LHCN-M2 (cell line): ENCODE results near the gene ATAD2B. TPM values are rescaled to one million over a fixed set of nuclear protein-coding genes. Genes with fewer than 3 reads are reported as not detected.
"Not testable (repeated sequence)": the region's sequence is repeated elsewhere in the genome, so short reads cannot be mapped to it uniquely, and the experiment has no call there.

ENCODE experiments used
- DNase-seq: peaks from one replicate; pipeline ENCODE4 v3.0.0-alpha.2; 2012; ENCODE audit warnings: low read depth
- total RNA-seq: library from RNA; depleted of rRNA; stranded (reverse); fragments of >200 nt; gene quantifications from 2 replicates; pipeline ENCODE4 v1.2.3, GENCODE V29; 2014

ATAD2B gene
- total RNA-seq, 1 experiment from 2014 or later: 6.4 TPM

DNA sequence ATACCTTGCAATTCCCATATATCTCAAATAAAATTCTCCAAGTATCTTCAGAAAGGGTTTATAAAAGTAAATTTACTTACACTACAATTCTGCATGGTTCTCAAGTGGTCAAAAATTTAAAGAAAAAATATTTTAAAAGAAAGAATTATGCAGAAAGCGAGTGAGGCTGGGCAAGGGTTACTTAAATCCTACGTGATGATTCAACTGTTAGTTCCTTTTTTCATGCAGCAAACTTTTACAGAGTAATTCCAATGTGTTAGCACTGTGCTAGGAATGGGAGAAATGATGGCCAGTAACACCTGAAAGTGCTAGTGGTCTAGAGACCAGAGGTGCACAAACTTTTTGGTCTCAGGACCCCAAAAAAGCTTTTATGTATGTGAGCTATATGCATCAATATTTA is 133.4 kb downstream of the ATAD2B start:
- no peak for DNase-seq

DNA sequence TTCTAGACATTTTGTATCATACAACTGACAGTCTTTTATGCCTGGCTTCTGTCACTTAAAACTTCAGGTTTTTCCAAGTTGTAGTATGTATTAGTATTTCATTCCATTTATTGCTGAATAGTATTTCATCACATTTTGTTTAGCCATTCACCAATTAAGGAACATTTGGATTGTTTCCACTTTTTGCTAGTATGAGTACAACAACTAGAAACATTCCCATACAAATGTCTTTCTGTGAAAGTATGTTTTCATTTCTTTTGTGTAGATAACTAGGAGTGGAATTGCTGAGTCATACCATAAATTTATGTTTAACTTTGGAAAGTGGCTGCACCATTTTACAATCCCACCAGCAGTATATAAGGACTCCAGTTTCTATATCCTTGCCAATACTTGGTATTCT is 135.9 kb downstream of the ATAD2B start:
- DNase-seq: peak; percentile 36

DNA sequence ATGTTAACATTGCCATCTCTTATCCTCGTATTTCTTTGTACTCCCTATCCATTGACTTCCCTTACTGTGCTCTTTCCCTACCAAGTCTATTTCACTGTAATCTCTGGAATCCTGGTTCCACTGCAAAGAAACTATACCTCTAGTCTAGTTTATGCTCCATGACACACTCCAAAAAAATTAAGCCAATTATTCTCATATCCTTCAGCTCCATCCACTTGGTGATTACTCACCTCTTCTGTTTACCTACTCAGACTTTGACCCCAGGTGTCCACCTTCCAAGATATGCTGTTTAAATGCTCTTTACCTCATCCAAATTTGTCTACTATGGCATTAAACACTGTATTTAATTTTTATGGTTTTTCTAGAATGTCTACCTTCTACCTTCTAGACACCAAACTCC is 137.9 kb downstream of the ATAD2B start:
- DNase-seq: no peak

DNA sequence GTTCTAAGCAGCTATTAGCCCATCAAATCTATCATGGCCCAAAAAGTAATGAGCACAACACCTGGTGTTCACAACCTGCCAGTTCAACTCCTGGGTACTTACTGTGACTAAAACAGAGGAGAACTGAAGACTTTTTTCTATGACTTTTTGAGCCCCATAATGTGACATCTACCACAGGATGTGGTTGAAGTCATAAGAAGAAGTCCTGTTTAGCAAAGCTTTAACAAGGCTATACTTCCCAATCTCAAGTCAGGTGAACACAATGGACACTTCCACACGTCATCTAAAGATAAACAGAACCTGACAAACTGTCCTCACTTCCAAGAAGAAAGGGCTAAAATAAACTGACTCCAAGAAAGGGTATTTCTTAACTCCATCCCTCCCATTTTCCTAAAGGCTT is 138.8 kb downstream of the ATAD2B start:
- DNase-seq: no peak

DNA sequence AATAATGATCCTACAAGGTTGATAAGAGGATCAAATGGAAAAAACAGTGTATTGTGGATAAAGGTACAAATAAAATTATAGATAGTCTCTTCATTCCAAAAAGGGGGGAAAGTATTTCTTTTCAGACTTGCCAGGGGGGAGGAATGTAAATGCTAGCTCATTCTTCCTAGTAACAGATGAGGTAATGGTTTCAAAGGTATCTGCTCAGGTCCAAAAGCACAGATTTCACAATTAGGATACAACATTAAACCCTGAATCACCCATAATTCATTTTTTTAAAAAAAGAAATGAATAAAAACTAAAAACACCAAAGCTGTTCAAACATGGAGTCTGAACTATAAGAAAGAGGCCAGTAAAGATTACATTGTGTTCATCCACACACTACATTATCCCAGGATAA is 142.0 kb downstream of the ATAD2B start:
- DNase-seq: no peak

DNA sequence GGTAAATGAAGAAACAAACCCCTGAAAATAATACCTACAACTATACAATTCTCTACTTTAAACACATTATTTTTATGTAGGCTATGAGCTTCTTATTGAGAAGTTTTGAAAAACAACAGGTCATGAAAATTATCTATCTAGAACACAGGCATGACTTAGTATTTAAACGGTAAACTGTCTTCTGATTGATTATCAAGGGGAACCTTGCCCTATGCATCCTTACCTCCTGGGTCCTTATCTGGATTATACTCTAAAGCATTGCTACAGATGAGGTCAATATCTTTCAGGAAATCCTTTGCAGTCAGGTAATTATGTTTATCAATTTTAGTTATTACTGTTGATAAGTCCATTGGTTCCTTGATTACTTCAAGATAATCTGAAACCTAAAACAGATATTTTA is 144.3 kb downstream of the ATAD2B start:
- DNase-seq: no peak

DNA sequence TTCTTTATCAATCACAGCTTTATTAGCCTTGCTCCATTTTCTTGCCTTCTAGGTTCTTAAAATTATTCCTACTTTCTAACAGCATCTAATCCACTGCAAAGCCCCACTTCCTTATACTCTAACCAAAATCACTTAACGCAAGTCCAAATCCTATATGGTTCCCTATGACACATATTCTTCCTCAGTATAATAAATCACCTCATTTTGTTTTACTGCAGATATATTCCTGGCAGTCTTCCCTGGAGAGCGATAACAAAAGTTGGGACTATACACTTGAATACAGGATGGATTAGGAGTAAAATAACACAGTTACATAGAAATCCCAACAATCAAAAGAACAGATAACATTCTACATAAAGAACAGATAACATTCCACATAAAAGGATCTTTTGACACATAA is 144.8 kb downstream of the ATAD2B start:
- DNase-seq: no peak

DNA sequence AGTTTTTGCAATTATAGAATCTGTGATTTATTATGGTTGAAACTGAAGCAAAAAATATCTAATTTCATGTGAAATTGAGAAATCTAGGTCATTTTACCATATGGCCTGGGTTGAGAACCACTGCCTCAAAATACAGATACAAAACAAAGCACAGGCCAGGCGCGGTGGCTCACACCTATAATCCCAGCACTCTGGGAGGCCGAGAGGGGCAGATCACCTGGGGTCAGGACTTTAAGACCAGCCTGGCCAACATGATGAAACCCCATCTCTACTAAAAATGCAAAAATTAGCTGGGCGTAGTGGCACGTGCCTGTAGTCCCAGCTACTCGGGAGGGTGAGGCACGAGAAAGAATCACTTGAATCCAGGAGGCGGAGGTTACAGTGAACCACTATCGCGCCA is 146.5 kb downstream of the ATAD2B start:
- DNase-seq: not testable (repeated sequence)

DNA sequence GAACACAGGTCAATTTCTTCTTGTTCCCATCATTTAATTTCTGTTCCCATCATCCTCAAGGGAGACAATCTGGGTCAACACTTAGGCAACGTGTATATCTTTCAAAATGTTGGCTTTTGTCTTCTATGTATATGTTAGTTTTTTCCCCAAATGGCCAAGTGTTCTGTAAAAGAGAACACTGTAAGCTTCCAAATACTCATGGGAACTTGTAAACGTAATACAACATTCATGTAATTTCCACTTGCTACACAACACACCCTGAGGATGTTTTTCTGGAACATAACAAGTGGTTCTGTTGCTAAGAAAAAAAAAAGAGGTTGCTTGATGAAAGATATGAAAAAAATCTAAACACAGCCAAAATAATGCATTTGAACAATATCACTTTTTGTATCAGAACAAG is 149.1 kb downstream of the ATAD2B start:
- no peak for DNase-seq

DNA sequence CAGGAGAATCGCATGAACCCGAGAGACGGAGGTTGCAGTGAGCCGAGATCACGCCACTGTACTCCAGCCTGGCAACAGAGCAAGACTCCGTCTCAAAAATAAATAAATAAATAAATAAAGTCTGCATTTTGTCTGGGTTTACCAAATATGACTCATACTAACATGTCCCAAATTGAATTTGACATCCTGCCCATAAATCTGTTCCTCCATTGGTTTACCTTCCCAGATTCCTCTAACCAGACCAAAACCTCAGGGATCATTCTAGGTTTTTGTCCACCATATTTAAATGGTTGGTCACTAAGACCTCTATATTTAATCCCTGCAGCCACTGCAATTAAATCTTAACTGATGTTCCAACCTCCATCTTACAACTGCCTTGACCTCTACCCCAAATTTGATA is 150.9 kb downstream of the ATAD2B start:
- peak; percentile 18 for DNase-seq

DNA sequence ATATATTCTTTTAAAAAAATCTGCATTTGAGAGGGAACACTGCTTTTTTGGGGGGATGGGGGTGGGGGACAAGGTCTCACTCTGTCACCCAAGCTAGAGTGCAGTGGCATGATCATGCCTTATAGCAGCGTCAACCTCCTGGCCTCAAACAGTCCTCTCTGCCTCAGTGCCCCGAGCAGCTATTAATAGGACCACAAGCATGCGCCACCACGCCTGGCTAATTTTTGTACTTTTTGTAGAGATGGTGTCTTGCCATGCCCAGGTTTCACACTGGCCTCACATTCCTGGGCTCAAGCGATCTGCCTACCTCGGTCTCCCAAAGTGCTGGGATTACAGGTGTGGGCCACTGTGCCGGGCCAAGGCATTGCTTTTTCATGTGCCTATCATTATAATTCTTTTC is 154.2 kb downstream of the ATAD2B start:
- no peak for DNase-seq

DNA sequence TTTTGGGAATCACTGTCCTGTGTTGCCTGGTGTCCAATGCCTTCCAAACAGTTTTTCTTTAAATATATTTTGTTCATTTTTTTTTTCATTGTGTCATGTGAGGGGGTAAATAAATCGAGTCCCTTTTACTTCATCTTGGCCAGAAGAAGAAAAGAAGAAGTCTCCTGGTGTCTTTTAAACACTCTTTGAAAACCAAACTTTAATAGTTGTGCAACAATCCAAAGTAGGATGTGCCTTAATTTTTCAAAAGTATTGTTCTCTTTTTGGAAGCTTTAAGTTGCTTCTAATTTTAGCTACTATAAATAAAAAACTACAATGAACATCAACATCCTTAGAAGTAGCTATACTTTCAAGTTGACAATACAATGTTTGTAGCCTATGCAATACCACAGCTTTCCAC is 154.9 kb downstream of the ATAD2B start:
- no peak for DNase-seq

DNA sequence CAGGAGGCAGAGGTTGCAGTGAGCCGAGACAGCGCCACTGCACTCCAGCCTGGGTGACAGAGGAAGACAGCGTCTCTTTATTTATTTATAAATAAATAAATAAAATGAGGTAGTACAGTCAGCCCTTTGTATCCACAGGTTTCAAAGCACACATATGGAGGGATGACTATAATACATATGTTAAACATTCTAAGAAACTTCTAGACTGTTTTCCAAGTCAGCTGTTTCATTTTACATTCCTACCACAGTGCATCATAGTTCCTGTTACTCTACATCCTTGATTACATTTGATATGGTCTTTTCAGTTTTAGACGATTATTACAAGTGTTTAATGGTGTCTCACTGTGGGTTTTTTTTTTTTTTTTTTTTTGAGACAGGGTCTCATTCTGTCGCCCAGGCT is 157.6 kb downstream of the ATAD2B start:
- DNase-seq: no peak

DNA sequence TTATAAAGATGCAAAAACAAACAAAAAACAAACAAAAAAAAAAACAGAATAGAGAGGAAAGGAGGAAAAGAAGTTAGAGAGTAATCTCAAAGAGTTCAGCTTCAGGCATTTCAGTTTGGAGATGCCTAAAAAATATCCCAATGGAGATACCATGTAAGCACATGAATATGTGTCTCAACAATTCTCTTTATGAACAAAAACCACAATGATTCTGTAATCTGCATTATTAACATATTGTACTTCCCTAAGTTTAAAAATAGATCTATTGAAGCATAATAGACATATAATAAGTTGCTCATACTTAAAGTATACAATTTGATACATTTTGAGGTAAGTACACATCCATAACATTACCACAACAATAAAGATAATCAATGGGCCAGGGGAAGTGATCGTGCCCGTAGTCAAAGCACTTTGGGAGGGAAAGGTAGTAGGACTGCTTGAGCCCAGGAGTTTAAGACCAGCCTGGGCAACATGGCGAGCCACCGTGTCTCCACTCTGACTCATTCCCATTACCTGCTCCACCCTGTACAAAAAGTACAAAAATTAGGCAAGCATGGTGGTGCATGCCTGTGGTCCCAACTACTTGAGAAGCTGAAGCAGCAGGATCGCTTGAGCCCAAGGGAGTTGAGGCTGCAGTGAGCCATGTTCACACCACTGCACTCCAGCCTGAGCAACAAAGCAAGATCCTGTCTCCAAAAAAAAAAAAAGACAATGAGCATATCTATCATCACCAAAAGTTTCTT is 158.9 kb downstream of the ATAD2B start:
- peak; percentile 89 for DNase-seq

DNA sequence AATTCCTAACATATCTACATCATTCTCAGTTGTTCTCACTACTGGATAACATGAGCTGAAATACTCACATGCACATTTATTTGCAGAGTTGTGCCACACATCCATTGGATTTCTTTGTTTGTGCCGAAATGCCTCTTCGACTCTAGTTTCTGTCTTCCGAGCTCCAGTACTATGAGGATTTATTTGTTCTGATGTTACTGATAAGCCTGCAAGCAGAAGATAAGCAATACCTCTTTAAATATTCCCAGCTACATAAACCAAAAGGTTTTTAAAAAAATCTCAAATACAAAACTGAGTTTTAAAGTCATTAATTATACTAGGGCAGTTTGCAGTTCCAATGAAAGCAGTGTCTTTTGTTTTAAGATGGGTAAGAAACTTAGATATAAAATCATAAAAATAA is 164.8 kb downstream of the ATAD2B start:
- no peak for DNase-seq

DNA sequence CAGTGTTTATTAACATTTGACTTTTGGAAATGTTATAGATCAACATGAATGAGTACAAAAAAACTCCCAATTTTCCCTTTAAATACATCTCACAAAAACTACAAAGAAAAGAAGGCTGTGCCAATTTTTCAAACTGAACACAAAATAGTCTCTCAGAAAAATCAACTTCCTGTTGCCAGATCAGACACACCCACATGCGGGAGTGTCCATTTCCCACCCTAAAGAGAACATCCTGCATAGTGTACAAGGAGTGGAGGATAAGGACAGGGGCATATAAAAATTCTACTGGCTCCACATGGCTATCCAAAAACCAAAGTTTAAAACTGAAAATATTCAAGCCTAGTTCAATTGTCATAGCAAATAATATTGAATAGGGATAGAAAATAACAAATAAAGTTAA is 165.3 kb downstream of the ATAD2B start:
- DNase-seq: no peak

DNA sequence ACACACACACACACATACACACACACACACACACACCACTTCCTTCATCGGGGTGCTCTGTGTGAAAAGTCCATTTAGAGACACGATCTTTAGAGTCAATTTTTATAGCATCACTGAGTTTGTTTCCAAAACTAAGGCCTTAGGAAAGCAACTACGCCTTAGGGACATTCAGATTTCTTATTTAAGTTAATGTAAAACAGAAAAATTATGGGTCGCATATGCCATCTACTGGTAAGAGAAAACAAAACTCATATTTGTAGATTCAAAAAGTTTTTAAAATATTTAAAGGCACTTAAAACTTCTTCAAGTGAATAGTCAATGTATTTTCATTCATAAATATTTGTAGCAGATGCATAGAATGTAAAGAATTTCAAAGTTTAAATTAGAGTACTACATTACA is 166.2 kb downstream of the ATAD2B start:
- peak; percentile 57 for DNase-seq

DNA sequence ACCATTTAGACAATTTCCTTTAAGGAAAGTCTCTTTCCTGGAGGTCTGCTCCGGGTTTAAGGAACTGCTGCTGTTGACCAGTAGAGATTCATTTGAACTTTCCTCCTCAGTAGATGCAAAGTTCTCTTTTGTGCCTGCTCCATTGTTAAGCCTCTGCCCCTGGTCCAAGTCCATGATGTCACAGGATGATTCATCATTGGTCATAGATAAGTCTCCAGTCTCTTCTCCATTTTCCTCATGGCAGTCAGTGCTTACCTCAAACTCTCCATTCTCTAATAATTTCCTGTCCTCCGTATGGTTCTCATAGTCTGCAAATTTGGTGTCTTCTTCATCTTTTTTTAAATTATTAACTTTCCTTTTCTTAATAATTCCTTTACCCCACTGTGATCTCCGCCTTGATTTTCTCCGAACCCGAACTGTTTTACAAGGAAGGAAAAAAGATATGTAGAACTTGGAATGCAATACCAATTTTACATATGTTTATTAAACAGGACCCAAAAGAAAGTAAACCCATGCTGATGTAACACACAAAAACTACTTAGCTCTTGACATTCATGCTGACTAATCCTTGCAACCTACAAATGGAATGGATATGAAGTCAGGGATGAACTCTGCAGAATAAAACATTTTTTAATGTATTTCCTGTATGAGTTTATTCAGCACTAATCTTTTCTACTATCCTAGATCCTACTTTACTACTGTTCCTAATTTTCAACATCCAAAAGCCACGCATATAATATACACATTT is 169.1 kb downstream of the ATAD2B start:
- DNase-seq: peak; percentile 82

DNA sequence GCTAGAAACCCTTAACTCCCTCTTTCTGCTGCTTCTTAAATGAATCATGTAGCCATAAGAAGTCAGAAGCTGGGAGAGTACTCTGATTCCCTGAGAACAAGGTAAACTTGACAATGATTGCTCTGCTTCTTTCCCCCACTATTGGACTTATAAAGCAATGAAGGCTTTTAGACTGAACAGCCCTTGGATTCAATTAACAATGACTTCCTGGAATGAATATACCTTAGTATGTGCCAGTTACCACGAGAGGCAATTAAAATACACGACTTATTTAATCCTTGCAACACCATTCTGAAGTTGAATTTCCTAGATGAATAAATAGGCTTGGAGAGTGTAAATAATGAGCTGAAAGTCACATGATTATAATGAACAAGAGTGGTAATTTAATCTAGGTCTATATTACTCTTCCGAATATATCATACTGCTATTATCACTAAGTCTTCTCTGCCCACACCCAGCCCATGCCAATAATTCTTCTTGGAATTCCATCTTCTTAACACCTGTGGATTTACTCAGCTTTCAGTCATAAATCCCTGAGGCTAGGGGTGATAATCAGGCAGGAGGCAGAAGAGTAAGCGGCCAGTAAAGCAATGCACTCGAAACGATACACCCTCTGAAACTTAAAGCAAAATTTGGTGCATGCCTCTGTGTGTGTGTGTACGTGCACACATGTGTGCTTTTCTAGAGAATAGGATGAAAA is 170.2 kb downstream of the ATAD2B start:
- no peak for DNase-seq

DNA sequence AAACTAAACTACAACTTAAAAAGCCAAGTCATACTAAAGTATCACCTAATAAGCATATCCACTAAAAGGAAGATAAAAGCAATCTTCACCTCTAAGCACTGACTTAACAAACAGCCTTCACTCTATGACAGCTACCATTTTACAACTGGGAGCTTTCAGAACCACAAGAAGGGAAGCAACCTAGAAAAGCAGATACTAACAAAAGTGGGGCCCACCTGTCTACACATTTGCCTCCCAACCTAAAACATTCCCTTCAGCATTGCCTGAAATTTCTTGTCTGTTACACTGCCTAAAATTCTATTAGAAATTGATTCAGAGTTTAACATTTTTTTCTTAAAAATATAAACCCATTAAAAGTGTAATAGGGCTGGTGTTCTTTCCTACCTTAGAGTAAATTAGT is 172.0 kb downstream of the ATAD2B start:
- no peak for DNase-seq

DNA sequence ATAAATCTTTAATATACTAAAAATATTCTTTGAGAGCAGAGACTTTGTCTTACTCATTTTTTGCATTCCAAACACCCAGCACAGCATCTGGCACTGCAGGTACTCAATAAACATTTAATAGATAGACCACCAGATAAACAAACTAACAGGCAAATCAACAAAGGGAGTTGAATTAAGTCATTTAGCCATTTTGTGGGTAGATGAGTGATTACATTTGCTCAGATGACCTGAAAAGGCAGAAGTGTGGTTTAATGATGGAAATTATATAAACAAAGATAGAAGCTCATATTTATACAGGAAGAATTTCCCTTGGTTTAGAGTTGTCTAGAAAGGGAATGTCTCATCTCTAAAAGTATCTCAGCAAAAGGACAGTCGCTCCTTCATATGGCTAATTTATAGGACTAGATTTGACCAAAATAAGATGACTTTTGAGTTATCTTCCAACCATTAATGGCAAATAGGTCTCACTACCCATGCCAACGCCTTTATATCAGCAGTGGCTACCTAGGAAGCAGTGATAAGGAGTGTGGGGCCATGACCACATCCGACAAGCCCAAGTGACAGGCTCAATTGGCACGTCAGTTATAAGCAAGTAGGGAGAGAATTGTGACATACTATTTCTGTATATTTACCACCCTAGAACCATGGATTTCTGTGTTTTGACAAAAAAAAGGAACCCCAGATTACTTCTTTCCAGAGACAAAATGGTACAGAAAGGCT is 173.5 kb downstream of the ATAD2B start:
- DNase-seq: no peak

DNA sequence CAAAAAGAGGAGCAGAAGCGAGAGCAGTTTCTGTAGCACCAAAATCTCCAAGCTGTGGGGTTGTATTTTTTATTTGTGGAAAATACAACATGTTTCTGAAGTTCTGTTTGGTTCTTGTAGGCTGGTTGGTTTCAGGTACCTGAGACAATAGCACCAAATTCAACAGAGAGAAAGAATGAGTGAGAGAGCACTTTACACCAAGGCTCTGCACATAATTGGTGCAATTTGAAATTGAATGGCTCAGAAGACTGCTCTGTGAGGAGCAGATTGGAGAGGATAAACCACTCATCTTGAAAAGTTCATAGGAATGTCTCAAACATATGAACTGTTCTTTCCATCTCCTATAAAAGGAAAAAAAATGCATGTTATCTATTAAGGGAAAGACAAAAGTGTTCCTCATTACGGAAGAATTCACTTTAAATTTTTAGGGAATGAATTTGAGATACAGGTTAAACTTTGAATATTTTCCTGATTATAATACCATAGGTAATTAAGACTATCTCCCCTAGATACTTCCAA is 175.1 kb downstream of the ATAD2B start:
- no peak for DNase-seq
